Stimulated activated CD4-positive, alpha-beta T cell treated with anti-CD3 and anti-CD28 coated beads, TNF-alpha, amount 100 ng/mL, for 48 hours (primary cell): ENCODE measurements around the gene C12orf57.

Experiments used
- DNase-seq, 3 donors: peaks; one replicate each; pipeline ENCODE4 v3.0.0-alpha.2; 2020; ENCODE audit warnings: low read depth in 3 of 3

C12orf57 gene

DNA sequence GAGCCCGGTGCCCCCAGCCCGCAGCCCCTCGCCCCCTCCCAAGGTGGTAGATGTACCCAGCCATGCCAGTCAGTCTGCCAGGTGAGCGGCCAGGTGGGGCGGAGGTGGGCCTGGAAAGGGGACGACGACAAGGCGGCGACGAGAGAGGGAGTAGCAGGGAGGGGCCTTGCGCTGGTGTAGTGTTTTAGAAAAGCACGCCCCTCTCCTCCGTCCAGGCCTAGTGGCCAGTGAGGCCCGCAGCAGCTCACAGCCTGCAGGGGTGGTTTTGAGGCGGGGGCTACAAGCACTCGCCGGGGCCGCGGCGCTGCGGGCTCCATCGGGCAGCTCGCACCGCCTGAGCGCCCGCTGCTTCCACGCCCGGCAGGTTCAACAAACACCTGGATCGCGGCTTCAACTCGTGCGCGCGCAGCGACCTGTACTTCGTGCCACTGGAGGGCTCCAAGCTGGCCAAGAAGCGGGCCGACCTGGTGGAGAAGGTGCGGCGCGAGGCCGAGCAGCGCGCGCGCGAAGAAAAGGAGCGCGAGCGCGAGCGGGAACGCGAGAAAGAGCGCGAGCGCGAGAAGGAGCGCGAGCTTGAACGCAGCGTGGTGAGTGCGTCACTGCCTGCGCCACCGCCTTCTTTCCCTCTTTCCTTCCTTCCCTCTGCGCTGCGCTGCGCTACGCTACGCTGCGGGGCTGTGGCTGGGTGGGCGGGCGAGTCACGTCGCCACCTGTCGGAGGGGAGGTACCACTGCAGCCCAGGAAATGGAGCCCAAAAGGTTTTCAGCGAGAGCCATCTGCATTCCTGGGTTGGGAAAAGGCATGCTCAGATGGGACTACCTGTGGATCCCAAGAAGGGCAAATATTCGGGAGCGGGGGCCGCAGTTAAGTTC lies 6.1 kb upstream of the C12orf57 start:
- DNase-seq: peak; percentile 86 to 90 (median 87)

GRCh38 chr12:6938353-6939190 lies 5.2 kb upstream of the C12orf57 start:
- no peak for DNase-seq

GRCh38 chr12:6939191-6939540 lies 4.7 kb upstream of the C12orf57 start:
- DNase-seq: no peak

DNA sequence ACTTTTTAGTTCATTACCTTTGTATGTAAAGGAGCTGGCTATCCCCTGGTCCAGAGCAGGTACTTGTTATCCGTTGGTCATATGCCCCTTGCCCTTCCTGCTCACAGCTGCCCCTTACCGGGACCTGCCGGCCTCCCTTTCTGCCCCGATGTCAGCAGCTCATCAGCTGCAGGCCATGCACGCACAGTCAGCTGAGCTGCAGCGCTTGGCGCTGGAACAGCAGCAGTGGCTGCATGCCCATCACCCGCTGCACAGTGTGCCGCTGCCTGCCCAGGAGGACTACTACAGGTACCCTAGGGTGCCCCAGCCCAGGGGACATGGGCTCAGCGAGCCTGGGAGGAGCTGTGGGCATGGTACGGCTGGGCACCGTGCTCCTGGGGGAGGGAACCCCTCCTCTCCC lies 2.6 kb upstream of the C12orf57 start:
- DNase-seq: no peak

DNA sequence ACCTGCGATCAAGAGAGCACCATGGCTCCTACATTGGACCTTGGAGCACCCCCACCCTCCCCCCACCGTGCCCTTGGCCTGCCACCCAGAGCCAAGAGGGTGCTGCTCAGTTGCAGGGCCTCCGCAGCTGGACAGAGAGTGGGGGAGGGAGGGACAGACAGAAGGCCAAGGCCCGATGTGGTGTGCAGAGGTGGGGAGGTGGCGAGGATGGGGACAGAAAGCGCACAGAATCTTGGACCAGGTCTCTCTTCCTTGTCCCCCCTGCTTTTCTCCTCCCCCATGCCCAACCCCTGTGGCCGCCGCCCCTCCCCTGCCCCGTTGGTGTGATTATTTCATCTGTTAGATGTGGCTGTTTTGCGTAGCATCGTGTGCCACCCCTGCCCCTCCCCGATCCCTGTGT lies 2.0 kb upstream of the C12orf57 start:
- DNase-seq: no peak

DNA sequence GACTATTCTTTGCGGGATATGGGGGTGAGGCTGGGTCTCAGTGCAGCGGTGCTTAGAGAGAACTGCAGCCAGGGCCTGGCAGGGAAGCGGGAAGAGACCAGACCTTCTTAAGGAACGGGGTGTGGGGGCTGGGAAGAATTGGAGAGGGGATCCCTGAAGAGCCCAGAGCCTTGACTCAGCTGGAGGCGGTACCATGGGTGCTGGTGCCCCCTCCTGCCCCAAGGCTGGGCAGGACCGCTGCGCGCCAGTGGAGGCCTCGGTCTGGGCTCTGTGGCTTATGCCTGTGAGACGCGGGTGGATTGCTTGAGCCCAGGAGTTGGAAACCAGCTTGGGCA lies 1.5 kb upstream of the C12orf57 start:
- no peak for DNase-seq

DNA sequence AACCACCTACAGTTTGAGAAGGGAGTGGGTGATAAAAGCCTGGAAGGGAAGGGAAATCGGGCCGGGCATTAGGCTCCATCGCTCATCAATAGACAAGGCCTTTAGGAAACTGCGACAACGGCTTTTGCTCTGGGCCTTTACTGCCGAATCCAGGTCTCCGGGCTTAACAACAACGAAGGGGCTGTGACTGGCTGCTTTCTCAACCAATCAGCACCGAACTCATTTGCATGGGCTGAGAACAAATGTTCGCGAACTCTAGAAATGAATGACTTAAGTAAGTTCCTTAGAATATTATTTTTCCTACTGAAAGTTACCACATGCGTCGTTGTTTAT lies 467 bp upstream of the C12orf57 start:
- peak in 1 of 3 donors; percentile 71 for DNase-seq

DNA sequence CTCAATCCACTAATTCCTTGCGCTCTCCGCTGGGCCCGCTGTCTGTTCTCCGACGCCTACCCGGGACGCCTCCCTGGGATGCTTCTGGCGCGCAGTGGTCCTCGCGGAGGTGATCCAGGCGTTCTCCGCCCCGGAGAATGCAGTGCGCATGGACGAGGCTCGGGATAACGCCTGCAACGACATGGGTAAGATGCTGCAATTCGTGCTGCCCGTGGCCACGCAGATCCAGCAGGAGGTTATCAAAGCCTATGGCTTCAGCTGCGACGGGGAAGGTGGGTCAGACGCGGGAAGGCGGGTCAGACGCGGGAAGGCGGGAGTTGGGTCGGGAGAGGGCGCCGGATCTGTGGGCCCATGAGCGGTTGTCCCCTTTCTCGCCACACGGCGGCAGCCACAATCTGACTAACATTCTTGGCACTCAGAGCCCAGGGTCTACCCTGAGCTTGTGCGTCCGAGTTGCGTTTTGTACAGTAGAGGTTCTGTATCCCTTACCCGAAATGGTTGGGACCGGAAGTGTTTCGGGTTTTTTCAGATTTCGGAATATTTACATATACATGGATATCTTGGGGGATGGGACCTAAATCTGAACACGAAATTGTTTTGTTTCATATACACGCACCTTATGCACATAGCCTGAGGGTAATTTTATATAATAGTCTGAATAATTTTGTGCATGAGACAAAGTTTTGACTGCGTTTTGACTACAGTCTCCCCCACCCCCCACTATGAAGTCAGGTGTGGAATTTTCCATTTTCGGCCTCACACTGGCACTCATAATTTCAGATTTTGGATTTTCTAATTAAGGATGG lies 762 bp downstream of the C12orf57 start:
- peak; percentile 75 to 83 (median 82) for DNase-seq

DNA sequence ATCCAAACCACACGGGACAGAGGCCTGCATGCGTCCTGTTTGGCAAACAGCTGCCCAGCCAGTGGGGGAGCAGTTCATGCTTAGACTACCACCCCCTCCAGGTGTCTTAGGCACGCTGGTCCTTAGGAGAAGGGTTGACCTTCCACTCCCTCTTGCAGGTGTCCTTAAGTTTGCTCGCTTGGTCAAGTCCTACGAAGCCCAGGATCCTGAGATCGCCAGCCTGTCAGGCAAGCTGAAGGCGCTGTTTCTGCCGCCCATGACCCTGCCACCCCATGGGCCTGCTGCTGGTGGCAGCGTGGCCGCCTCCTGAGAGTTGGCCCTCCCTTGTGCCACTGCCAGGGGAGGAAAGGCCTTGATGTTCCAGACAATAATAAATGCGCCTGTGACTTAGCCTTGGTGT lies 1.8 kb downstream of the C12orf57 start:
- no peak for DNase-seq

GRCh38 chr12:6946033-6946919 lies 2.5 kb downstream of the C12orf57 start:
- no peak for DNase-seq

DNA sequence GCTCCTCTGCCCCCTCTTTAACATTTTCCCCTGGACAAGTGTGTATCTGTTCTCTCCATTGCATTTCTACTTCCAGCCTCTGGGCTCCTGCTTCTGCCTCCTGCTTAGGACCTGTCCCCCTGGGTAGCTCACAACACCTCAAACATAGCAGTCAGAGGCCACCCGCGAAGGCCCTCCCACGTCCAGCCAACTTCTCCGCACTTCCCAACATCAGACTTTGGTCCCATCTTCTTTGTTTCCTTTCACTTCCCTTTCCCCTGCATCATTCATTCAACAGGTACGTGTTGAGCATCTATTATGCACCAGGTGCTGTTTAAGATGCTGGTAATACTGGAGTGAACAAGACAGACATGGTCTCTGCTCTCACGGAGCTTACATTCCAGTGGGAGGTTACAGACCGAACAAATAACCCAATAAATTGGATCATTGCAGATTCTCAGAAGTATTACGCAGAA lies 3.1 kb downstream of the C12orf57 start:
- no peak for DNase-seq

- DNase-seq: no peak
Observed at GRCh38 chr12:6947615-6948014, 3.8 kb downstream of the C12orf57 start.

GRCh38 chr12:6948873-6949594 lies 5.2 kb downstream of the C12orf57 start:
- DNase-seq: no peak

- DNase-seq: no peak
Observed at GRCh38 chr12:6950401-6950801, 6.6 kb downstream of the C12orf57 start.

- no peak for DNase-seq
Observed at GRCh38 chr12:6950811-6951540, 7.2 kb downstream of the C12orf57 start, which contains the start of gene PTPN6. TSS of gene PTPN6 (plus strand) at chr12:6951356. CDS start at chr12:6951513, 157 bp downstream.

GRCh38 chr12:6951551-6952120 lies 7.8 kb downstream of the C12orf57 start:
- no peak for DNase-seq

GRCh38 chr12:6952121-6952862 lies 8.5 kb downstream of the C12orf57 start:
- no peak for DNase-seq

DNA sequence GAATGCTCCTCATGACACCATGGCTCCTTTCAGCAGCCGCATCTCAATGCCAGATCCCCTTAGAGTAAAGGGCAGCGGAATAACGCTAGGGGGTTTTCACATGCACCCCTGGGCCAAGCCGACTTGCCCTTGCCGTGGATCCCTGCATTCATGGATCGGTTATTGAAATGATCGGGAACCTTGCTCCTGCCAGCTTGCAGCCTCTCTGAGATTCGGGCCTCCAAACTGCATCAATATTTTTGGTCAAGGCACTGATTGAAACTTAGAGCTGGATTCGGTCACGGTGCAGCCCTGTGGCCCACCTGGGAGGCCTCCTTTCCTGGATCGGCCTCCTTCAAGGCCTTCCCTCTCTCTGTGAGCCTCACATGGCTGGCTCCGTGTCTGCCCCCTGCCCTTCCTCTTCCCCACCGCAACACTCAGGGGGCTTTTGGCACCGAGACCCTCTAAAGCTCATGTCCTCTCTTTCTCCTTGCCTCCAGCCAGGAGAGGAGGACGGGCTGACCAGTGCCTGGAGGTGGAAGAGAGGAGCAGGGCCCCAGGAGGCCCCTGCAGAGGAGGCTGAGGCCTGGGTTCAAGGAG lies 9.1 kb downstream of the C12orf57 start:
- DNase-seq: no peak
